SK-N-DZ (cell line): ENCODE measurements around the gene GNG5. TPM values are rescaled to one million over a fixed set of nuclear protein-coding genes. Genes with fewer than 3 reads are reported as not detected.
"Not testable (repeated sequence)": the region's sequence is repeated elsewhere in the genome, so short reads cannot be mapped to it uniquely, and the experiment has no call there.

ENCODE experiments used
- DNase-seq: peaks from one replicate; pipeline ENCODE4 v3.0.0-alpha.2; 2015; ENCODE audit warnings: low spot score
- polyA plus RNA-seq, 2 experiments: library from polyadenylated mRNA; depleted of rRNA; stranded (reverse); fragments of >200 nt; gene quantifications; 2 replicates each; pipeline ENCODE4 v1.2.3, GENCODE V29; 2014

The GNG5 gene
- 36.8 and 46.1 TPM in 2 replicates for polyA plus RNA-seq (2014; cell fraction: cytosol; rRNA removed)
- 31.9 and 48.6 TPM in 2 replicates for polyA plus RNA-seq (2014; cell fraction: nucleus; rRNA removed)

GRCh38 chr1:84506002-84506728 is at the start of gene GNG5, which contains the start of gene SPATA1:
GNG5 (minus strand) TSS chr1:84506581; CDS start chr1:84506091, 490 bp downstream.
SPATA1 (plus strand) TSS chr1:84506386; CDS start chr1:84516360, 9,974 bp downstream.
- peak; percentile 93 for DNase-seq

GRCh38 chr1:84550826-84551225 is 44.4 kb upstream of the GNG5 start:
- DNase-seq: no peak

- DNase-seq: no peak
Observed at GRCh38 chr1:84541679-84542078, 35.3 kb upstream of the GNG5 start.

- no peak for DNase-seq
Observed at GRCh38 chr1:84540759-84541158, 34.4 kb upstream of the GNG5 start.

GRCh38 chr1:84539972-84540371 is 33.6 kb upstream of the GNG5 start:
- no peak for DNase-seq

- no peak for DNase-seq
Observed at GRCh38 chr1:84538599-84538998, 32.2 kb upstream of the GNG5 start.

- no peak for DNase-seq
Observed at GRCh38 chr1:84525779-84526178, 19.4 kb upstream of the GNG5 start.

- DNase-seq: no peak
Observed at GRCh38 chr1:84524590-84524989, 18.2 kb upstream of the GNG5 start.

- DNase-seq: no peak
Observed at GRCh38 chr1:84510668-84511067, 4.3 kb upstream of the GNG5 start.

GRCh38 chr1:84510165-84510564 is 3.8 kb upstream of the GNG5 start:
- no peak for DNase-seq

GRCh38 chr1:84509029-84509428 is 2.6 kb upstream of the GNG5 start:
- DNase-seq: no peak

GRCh38 chr1:84508510-84508909 is 2.1 kb upstream of the GNG5 start:
- no peak for DNase-seq

GRCh38 chr1:84507887-84508286 is 1.5 kb upstream of the GNG5 start:
- DNase-seq: not testable (repeated sequence)

- DNase-seq: no peak
Observed at GRCh38 chr1:84506729-84507453, 510 bp upstream of the GNG5 start.

GRCh38 chr1:84505493-84506001 is 834 bp downstream of the GNG5 start:
- DNase-seq: peak; percentile 40

GRCh38 chr1:84504580-84505492 is 1.5 kb downstream of the GNG5 start:
- no peak for DNase-seq

GRCh38 chr1:84502927-84503326 is 3.5 kb downstream of the GNG5 start:
- no peak for DNase-seq

GRCh38 chr1:84497631-84498275 is 8.6 kb downstream of the GNG5 start:
- no peak for DNase-seq

- no peak for DNase-seq
Observed at GRCh38 chr1:84496498-84496897, 9.9 kb downstream of the GNG5 start.

GRCh38 chr1:84493747-84494146 is 12.6 kb downstream of the GNG5 start:
- DNase-seq: no peak

GRCh38 chr1:84492726-84493125 is 13.7 kb downstream of the GNG5 start:
- no peak for DNase-seq
